A549 (cell line): ENCODE measurements around the gene TMEM186. TPM values are rescaled to one million over a fixed set of nuclear protein-coding genes. Genes with fewer than 3 reads are reported as not detected.

Source experiments
- ATAC-seq, 2 experiments: fragments of 200-7000 bp in 1 of 2; fragments of >200 bp in 1 of 2; cut with Nextera tagmentation in 1 of 2; cut with Tn5 transposase in 1 of 2; 3 replicates each; pipeline versions ENCODE4 v1.8.0 to v1.9.1; 2018 to 2020; ENCODE audit warnings: mild to moderate bottlenecking in 1 of 2, moderate library complexity in 1 of 2
- CTCF ChIA-PET: fragments of 300-600 bp; sonication (Branson Sonifier 250); formaldehyde crosslinking; extraction: SDS; loops from one replicate; lab custom pipeline; 2021; ENCODE audit warnings: antibody characterized with exemption, inconsistent platforms; lab: Yijun Ruan, JAX
- POLR2A ChIA-PET: fragments of 350-600 bp; formaldehyde crosslinking; extraction: SDS; loops from one replicate; lab custom pipeline; 2021; ENCODE audit warnings: antibody characterized with exemption, inconsistent platforms; lab: Yijun Ruan, JAX
- DNase-seq, 2 experiments: peaks; one replicate each; pipeline versions ENCODE4 v3.0.0 to v3.0.0-alpha.2; 2011 to 2016; ENCODE audit warnings: low read depth in 1 of 2, low spot score in 1 of 2
- FAIRE-seq: peaks from 2 replicates; lab custom pipeline; 2011; peaks lifted over from hg19 to GRCh38; lab: Jason Lieb, UNC
- H3K27ac ChIP-seq, 2 experiments: fragments of >200 bp; sonication (Bioruptor Twin); formaldehyde crosslinking; 3 replicates each; pipeline ENCODE4 v1.5.1; 2016 to 2017
- H3K4me1 ChIP-seq: fragments of >200 bp; sonication (Bioruptor Twin); formaldehyde crosslinking; 3 replicates; pipeline ENCODE4 v1.6.1; 2016
- H3K4me2 ChIP-seq: fragments of >200 bp; sonication (Bioruptor Twin); formaldehyde crosslinking; 3 replicates; pipeline ENCODE4 v1.6.1; 2016
- H3K4me3 ChIP-seq: fragments of >200 bp; sonication (Bioruptor Twin); formaldehyde crosslinking; 3 replicates; pipeline ENCODE4 v1.5.1; 2016
- H3K9me3 ChIP-seq: fragments of >200 bp; sonication (Bioruptor Twin); formaldehyde crosslinking; 3 replicates; pipeline ENCODE4 v1.6.1; 2016
- BHLHE40 ChIP-seq: IDR thresholded peaks from 2 replicates; pipeline ENCODE4 v1.6.1; 2012; ENCODE audit warnings: low read depth, low read length, inconsistent platforms
- CBX2 ChIP-seq: fragments of 200-600 bp; sonication (generic); IDR thresholded peaks from 2 replicates; pipeline ENCODE4 v1.6.1; 2016; ENCODE audit warnings: low read depth, mild to moderate bottlenecking, borderline replicate concordance
- CEBPB ChIP-seq, 2 experiments: fragments of >200 bp in 1 of 2; sonication (Bioruptor Twin) in 1 of 2; formaldehyde crosslinking in 1 of 2; IDR thresholded peaks; 2 replicates each; pipeline ENCODE4 v1.6.1; 2012 to 2016
- CHD4 ChIP-seq: fragments of 200-600 bp; sonication (generic); IDR thresholded peaks from 2 replicates; pipeline ENCODE4 v1.6.1; 2016; ENCODE audit warnings: antibody characterized with exemption, mild to moderate bottlenecking, borderline replicate concordance
- EP300 ChIP-seq, 2 experiments: fragments of >200 bp; sonication (Bioruptor Twin); formaldehyde crosslinking; IDR thresholded peaks; 2 replicates in 1 of 2; 3 replicates in 1 of 2; pipeline ENCODE4 v1.6.1; 2016 to 2017
- ESRRA ChIP-seq: fragments of 150-350 bp; IDR thresholded peaks from 2 replicates; pipeline ENCODE4 v1.6.1; 2014; ENCODE audit warnings: mild to moderate bottlenecking, low read length, borderline replicate concordance
- FOSL2 ChIP-seq, 2 experiments: fragments of 450-650 bp in 1 of 2; fragments of >200 bp in 1 of 2; sonication (Bioruptor Twin) in 1 of 2; formaldehyde crosslinking; IDR thresholded peaks; 2 replicates each; pipeline versions ENCODE4 v1.5.0 to v1.6.1; 2016 to 2020; ENCODE audit warnings: mild to moderate bottlenecking in 1 of 2, moderate library complexity in 1 of 2
- GATA3 ChIP-seq: IDR thresholded peaks from 2 replicates; pipeline ENCODE4 v1.6.1; 2012; ENCODE audit warnings: borderline replicate concordance
- HEYL ChIP-seq: fragments of 250-450 bp; sonication (Bioruptor Pico); IDR thresholded peaks from 2 replicates; pipeline ENCODE4 v1.8.0; 2021; ENCODE audit warnings: mild to moderate bottlenecking, moderate library complexity
- HOXB5 ChIP-seq: fragments of 250-450 bp; sonication (Bioruptor Pico); IDR thresholded peaks from 2 replicates; pipeline ENCODE4 v1.5.0; 2020; ENCODE audit warnings: mild to moderate bottlenecking, moderate library complexity
- JUNB ChIP-seq: fragments of >200 bp; sonication (Bioruptor Twin); formaldehyde crosslinking; IDR thresholded peaks from 2 replicates; pipeline ENCODE4 v1.6.1; 2016
- MAFK ChIP-seq: fragments of 450-650 bp; IDR thresholded peaks from 2 replicates; pipeline ENCODE4 v1.6.1; 2014; ENCODE audit not compliant: partially characterized antibody
- MYC ChIP-seq: IDR thresholded peaks from 2 replicates; pipeline ENCODE4 v1.6.1; 2012; ENCODE audit warnings: mild to moderate bottlenecking, inconsistent platforms, low read length, improper control_type of control experiment, borderline replicate concordance
- NFE2L2 ChIP-seq: fragments of 150-350 bp; conservative IDR thresholded peaks from 2 replicates; pipeline ENCODE4 v1.6.1; 2014; ENCODE audit warnings: low read length
- NR3C1 ChIP-seq: fragments of >200 bp; sonication (Bioruptor Twin); formaldehyde crosslinking; IDR thresholded peaks from 3 replicates; pipeline ENCODE4 v1.6.1; 2017
- PHF8 ChIP-seq: fragments of 200-600 bp; sonication (generic); IDR thresholded peaks from 2 replicates; pipeline ENCODE4 v1.6.1; 2016; ENCODE audit warnings: low read depth, mild to moderate bottlenecking, antibody characterized with exemption, moderate library complexity, borderline replicate concordance
- POLR2AphosphoS2 ChIP-seq: conservative IDR thresholded peaks from 2 replicates; pipeline ENCODE4 v1.6.1; 2012; ENCODE audit warnings: low read length, improper control_type of control experiment, inconsistent platforms
- RFX5 ChIP-seq: fragments of 450-650 bp; IDR thresholded peaks from 2 replicates; pipeline ENCODE4 v1.7.1; 2014; ENCODE audit warnings: antibody characterized with exemption, mild to moderate bottlenecking, moderate library complexity
- SMC3 ChIP-seq: fragments of >200 bp; sonication (Bioruptor Twin); formaldehyde crosslinking; IDR thresholded peaks from 3 replicates; pipeline ENCODE4 v1.6.1; 2018; ENCODE audit warnings: inconsistent platforms
- SREBF2 ChIP-seq: fragments of 450-650 bp; IDR thresholded peaks from 2 replicates; pipeline ENCODE4 v1.6.1; 2014; ENCODE audit warnings: mild to moderate bottlenecking, moderate library complexity
- TFCP2L1 ChIP-seq: fragments of 250-450 bp; sonication (Bioruptor Pico); IDR thresholded peaks from 2 replicates; pipeline ENCODE4 v1.5.0; 2021; ENCODE audit warnings: mild to moderate bottlenecking
- ZC3H11A ChIP-seq: fragments of 450-650 bp; IDR thresholded peaks from 2 replicates; pipeline ENCODE4 v1.6.1; 2014; ENCODE audit warnings: antibody characterized with exemption, mild to moderate bottlenecking
- ZFP36 ChIP-seq: fragments of 450-650 bp; IDR thresholded peaks from 2 replicates; pipeline ENCODE4 v1.6.1; 2014; ENCODE audit warnings: borderline replicate concordance; ENCODE audit not compliant: partially characterized antibody
- WGBS: methylation state at CpG from one replicate; pipeline ENCODE4 v1.1.6; 2017; ENCODE audit errors: missing lambda C conversion rate; 5-methylcytosine and 5-hydroxymethylcytosine counted together
- polyA plus RNA-seq, 4 experiments: library from polyadenylated mRNA; depleted of rRNA in 3 of 4; stranded (reverse); fragments of >200 nt; fragmentation: RNase III in 1 of 4; extraction: RNeasy Plus Mini Kit Qiagen cat#74134 plus additional on column Dnase treatment in 1 of 4; gene quantifications; 2 replicates in 3 of 4; 3 replicates in 1 of 4; pipeline ENCODE4 v1.2.3, GENCODE V29; 2011 to 2017
- TF ChIP-seq, protein P1 (sequence below): fragments of >200 bp; sonication (Bioruptor Twin); formaldehyde crosslinking; IDR thresholded peaks from 2 replicates; pipeline ENCODE4 v1.6.1; 2016
- TF ChIP-seq, protein P2 (sequence below): fragments of >200 bp; sonication (Bioruptor Twin); formaldehyde crosslinking; IDR thresholded peaks from 3 replicates; pipeline ENCODE4 v1.6.1; 2016
- TF ChIP-seq, protein P3 (sequence below): IDR thresholded peaks from 2 replicates; pipeline ENCODE4 v1.6.1; 2012

The TMEM186 gene
- polyA plus RNA-seq, 2 of the 4 experiments (the other 2 are of a cell fraction) = 10.9 to 12.7 TPM

DNA sequence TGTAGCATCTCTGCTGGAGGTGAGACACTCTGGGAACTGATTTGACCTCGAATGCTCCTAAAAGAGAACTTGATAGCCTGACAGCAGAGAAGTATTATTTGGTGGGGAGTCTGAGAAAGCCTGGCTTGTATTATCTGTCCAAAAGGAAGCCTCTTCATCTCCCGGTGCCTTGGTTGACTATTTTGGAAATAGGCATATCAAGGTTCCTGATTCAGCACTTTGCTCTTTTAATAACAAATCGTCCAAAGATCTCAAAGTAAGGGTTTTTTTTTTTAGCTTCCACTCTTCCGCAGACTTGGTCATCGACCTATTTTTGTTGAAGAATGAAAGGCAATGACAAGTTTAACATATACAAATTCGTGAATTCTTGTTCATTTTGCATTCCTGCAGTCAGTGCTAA lies 14.8 kb downstream of the TMEM186 start:
- Histone ChIP-seq H3K4me3 (no peak overlapping the region), H3K9me3 (no peaks in the 10 kb centered on the region), H3K4me2 (no peak overlapping the region), H3K27ac (no peak overlapping the region), H3K4me1 (no peaks in the 10 kb centered on the region)
- TF ChIP-seq NFE2L2 (no peak), GATA3 (no peak), HEYL (CRISPR knock-in tag) (no peak), POLR2AphosphoS2 (no peak), FOSL2 (IDR thresholded peaks at IDR 0.05) (no peak), FOSL2 (CRISPR knock-in tag; IDR thresholded peaks at IDR 0.05) (no peak), SMC3 (no peak), SREBF2 (no peak), MYC (no peak), BHLHE40 (no peak), MAFK (no peak), CHD4 (no peak), ESRRA (no peak), ZC3H11A (no peak), CEBPB (IDR thresholded peaks at IDR 0.05) (no peak), TFCP2L1 (no peak)
- TF ChIP-seq, protein P1, sequence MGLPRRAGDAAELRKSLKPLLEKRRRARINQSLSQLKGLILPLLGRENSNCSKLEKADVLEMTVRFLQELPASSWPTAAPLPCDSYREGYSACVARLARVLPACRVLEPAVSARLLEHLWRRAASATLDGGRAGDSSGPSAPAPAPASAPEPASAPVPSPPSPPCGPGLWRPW = no peak
- TF ChIP-seq, protein P2, sequence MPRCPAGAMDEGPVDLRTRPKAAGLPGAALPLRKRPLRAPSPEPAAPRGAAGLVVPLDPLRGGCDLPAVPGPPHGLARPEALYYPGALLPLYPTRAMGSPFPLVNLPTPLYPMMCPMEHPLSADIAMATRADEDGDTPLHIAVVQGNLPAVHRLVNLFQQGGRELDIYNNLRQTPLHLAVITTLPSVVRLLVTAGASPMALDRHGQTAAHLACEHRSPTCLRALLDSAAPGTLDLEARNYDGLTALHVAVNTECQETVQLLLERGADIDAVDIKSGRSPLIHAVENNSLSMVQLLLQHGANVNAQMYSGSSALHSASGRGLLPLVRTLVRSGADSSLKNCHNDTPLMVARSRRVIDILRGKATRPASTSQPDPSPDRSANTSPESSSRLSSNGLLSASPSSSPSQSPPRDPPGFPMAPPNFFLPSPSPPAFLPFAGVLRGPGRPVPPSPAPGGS = no peak
- TF ChIP-seq, protein P3, sequence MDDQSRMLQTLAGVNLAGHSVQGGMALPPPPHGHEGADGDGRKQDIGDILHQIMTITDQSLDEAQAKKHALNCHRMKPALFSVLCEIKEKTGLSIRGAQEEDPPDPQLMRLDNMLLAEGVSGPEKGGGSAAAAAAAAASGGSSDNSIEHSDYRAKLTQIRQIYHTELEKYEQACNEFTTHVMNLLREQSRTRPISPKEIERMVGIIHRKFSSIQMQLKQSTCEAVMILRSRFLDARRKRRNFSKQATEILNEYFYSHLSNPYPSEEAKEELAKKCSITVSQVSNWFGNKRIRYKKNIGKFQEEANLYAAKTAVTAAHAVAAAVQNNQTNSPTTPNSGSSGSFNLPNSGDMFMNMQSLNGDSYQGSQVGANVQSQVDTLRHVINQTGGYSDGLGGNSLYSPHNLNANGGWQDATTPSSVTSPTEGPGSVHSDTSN = no peak
- POLR2A ChIA-PET = no interaction called here
- ATAC-seq = no peak
- CTCF ChIA-PET = interaction anchor here (1.6 kb wide), 1 partner anchor 121 kb away, joined by 5 read pairs; no protein-coding TSS in a partner anchor
- 41% methylated on average over 6 of the region's 6 CpGs for WGBS
- no peak for DNase-seq
- no peak for FAIRE-seq

DNA sequence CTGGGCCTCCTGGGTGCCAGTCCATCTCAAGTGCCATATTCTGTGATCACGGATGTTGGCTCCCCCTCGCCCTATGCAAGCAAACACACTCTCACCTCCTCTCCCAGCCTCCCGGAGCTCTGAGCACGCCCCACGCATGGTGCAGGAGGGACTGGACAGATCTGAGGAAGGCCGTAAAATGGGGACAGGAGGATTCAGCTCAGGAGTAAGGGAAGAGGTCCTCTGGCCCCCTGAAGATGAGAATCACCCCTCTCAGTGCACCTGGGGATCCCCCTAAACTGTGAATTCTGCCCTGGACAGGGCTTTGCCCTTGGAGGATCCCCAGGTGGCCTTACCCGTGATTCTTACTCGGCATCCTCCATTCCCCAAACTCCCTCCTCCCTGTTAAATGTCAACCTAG lies 15.6 kb downstream of the TMEM186 start:
- Histone ChIP-seq H3K4me3 (no peak overlapping the region), H3K9me3 (no peaks in the 10 kb centered on the region), H3K4me2 (no peak overlapping the region), H3K4me1 (no peaks in the 10 kb centered on the region), H3K27ac (no peak overlapping the region)
- WGBS = 52% methylated on average over 8 of the region's 8 CpGs
- no peak for TF ChIP-seq PHF8
- TF ChIP-seq JUNB = no peak
- TF ChIP-seq CBX2 = no peak
- TF ChIP-seq HOXB5 (CRISPR knock-in tag) = no peak
- no peak for TF ChIP-seq NR3C1
- TF ChIP-seq SREBF2 = no peak
- TF ChIP-seq ZFP36 = no peak
- TF ChIP-seq RFX5 = no peak
- no peak for TF ChIP-seq EP300 (IDR thresholded peaks at IDR 0.05)
- DNase-seq = no peak
- no peak for ATAC-seq
- ChIA-PET CTCF (interaction anchor here (0.6 kb wide), 2 partner anchors 13 to 121 kb away, joined by 3 read pairs; no protein-coding TSS in a partner anchor), POLR2A (no interaction called here)
- FAIRE-seq = no peak
